PC-3 (cell line): Measurements from ENCODE around the gene FH. TPM values are rescaled to one million over a fixed set of nuclear protein-coding genes. Genes with fewer than 3 reads are reported as not detected.

ENCODE experiments used
- ATAC-seq: fragments of 200-7000 bp; cut with Tn5 transposase; 2 replicates; pipeline ENCODE4 v1.9.1; 2020; ENCODE audit warnings: mild to moderate bottlenecking, moderate library complexity
- BruUV-seq: library from RNA; stranded (reverse); fragments of 400-500 nt; replicated peaks from 2 replicates; lab custom pipeline; 2021; lab: Mats Ljungman, UMichigan
- CTCF ChIA-PET: fragments of 300-600 bp; sonication (Branson Sonifier 250); formaldehyde crosslinking; loops from one replicate; lab custom pipeline; 2022; ENCODE audit warnings: antibody characterized with exemption; lab: Charles Lee
- POLR2A ChIA-PET: fragments of 300-600 bp; sonication (Branson Sonifier 250); formaldehyde crosslinking; loops from one replicate; lab custom pipeline; 2022; ENCODE audit warnings: antibody characterized with exemption; ENCODE audit not compliant: unreplicated experiment; lab: Charles Lee
- DNase-seq: peaks from one replicate; pipeline ENCODE4 v3.0.0-alpha.2; 2015
- H2AFZ ChIP-seq: fragments of 300-600 bp; sonication (generic); 2 replicates; pipeline ENCODE4 v1.6.0; 2016; ENCODE audit warnings: antibody characterized with exemption, low read length
- H3F3A ChIP-seq: fragments of 300-600 bp; sonication (generic); one replicate; pipeline ENCODE4 v1.6.0; 2017; ENCODE audit warnings: antibody characterized with exemption, low read length, control low read depth, mild to moderate bottlenecking; ENCODE audit not compliant: unreplicated experiment
- H3K27ac ChIP-seq: fragments of 300-600 bp; sonication (generic); 2 replicates; pipeline ENCODE4 v1.5.1; 2016; ENCODE audit warnings: mild to moderate bottlenecking, low read length
- H3K27me3 ChIP-seq: fragments of 300-600 bp; sonication (generic); 2 replicates; pipeline ENCODE4 v1.6.1; 2016; ENCODE audit warnings: low read length, mixed read lengths
- H3K36me3 ChIP-seq: fragments of 300-600 bp; sonication (generic); 2 replicates; pipeline ENCODE4 v1.6.1; 2016; ENCODE audit warnings: low read depth, mixed run types, low read length, mixed read lengths
- H3K4me1 ChIP-seq: fragments of 300-600 bp; sonication (generic); 2 replicates; pipeline ENCODE4 v1.5.1; 2016; ENCODE audit warnings: low read length; ENCODE audit not compliant: insufficient read depth
- H3K4me2 ChIP-seq: fragments of 300-600 bp; sonication (generic); 2 replicates; pipeline ENCODE4 v1.6.0; 2016; ENCODE audit warnings: low read length
- H3K4me3 ChIP-seq: fragments of 300-600 bp; sonication (generic); 2 replicates; pipeline ENCODE4 v1.5.1; 2016; ENCODE audit warnings: mild to moderate bottlenecking, low read length, mixed read lengths
- H3K79me2 ChIP-seq: fragments of 300-600 bp; sonication (generic); 2 replicates; pipeline ENCODE4 v1.6.1; 2017; ENCODE audit warnings: low read length, mixed read lengths
- H3K9ac ChIP-seq: fragments of 300-600 bp; sonication (generic); 2 replicates; pipeline ENCODE4 v1.6.0; 2016; ENCODE audit warnings: mild to moderate bottlenecking, low read length
- H3K9me2 ChIP-seq: fragments of 300-600 bp; sonication (generic); replicated peaks from 2 replicates; pipeline ENCODE4 v1.6.1; 2016; ENCODE audit warnings: mixed run types, low read length, mixed read lengths
- H3K9me3 ChIP-seq: fragments of 300-600 bp; sonication (generic); 2 replicates; pipeline ENCODE4 v1.6.1; 2016; ENCODE audit warnings: low read length, mixed read lengths
- H4K20me1 ChIP-seq: fragments of 300-600 bp; sonication (generic); 2 replicates; pipeline ENCODE4 v1.6.1; 2016; ENCODE audit warnings: low read length, mixed read lengths
- CTCF ChIP-seq: fragments of 300-600 bp; sonication (generic); conservative IDR thresholded peaks from 2 replicates; pipeline ENCODE4 v1.5.1; 2017; ENCODE audit warnings: antibody characterized with exemption, low read depth, mild to moderate bottlenecking, low read length
- EZH2 ChIP-seq: fragments of 300-600 bp; sonication (generic); IDR thresholded peaks from one replicate; pipeline ENCODE4 v1.6.1; 2017; ENCODE audit warnings: antibody characterized with exemption, mild to moderate bottlenecking, low read length; ENCODE audit not compliant: unreplicated experiment
- EZH2phosphoT487 ChIP-seq: fragments of 300-600 bp; sonication (generic); IDR thresholded peaks from 2 replicates; pipeline ENCODE4 v1.6.1; 2018; ENCODE audit warnings: mild to moderate bottlenecking, antibody characterized with exemption, low read length, borderline replicate concordance
- intact Hi-C: fragments of 100-400 bp; cut with micrococcal nuclease; formaldehyde crosslinking; loops from 2 replicates; pipeline ENCODE4 v1.9.0; 2023
- total RNA-seq: library from RNA; depleted of rRNA; stranded (reverse); fragments of >200 nt; gene quantifications from 2 replicates; pipeline ENCODE4 v1.2.3, GENCODE V29; 2014

FH gene
- total RNA-seq, 1 experiment from 2014 or later: 201 TPM

- POLR2A ChIA-PET: no interaction called here
- ATAC-seq (no peak), DNase-seq (no peak)
- Histone ChIP-seq H3K4me3 (no peak overlapping the region), H3K9me2 (no peaks in the 10 kb centered on the region), H2AFZ (no peak overlapping the region), H3K9me3 (no peaks in the 10 kb centered on the region), H3K27me3 (no peaks in the 10 kb centered on the region), H3K27ac (no peak overlapping the region), H3K36me3 (no peaks in the 10 kb centered on the region), H4K20me1 (no peaks in the 10 kb centered on the region), H3F3A (no peaks in the 10 kb centered on the region), H3K9ac (no peak overlapping the region), H3K79me2 (no peaks in the 10 kb centered on the region), H3K4me1 (peaks cover 5% of the 10 kb centered on the region; the same call in 1 of the 2 replicates), H3K4me2 (no peak overlapping the region)
- intact Hi-C loops: no loop called here
- CTCF ChIA-PET: no interaction called here
- no peak for TF ChIP-seq EZH2
- TF ChIP-seq CTCF: no peak
- TF ChIP-seq EZH2phosphoT487: no peak
- no TSS peak for BruUV-seq
Measured at GRCh38 chr1:241456743-241457142, 62.8 kb downstream of the FH start.

- no peaks in the 10 kb centered on the region for H3K9me3 ChIP-seq
- no peaks in the 10 kb centered on the region for H4K20me1 ChIP-seq
- no peak overlapping the region for H3K4me3 ChIP-seq
- H3K36me3 ChIP-seq: no peaks in the 10 kb centered on the region
- H3F3A ChIP-seq: no peaks in the 10 kb centered on the region
- H3K9ac ChIP-seq: no peak overlapping the region
- no TSS peak for BruUV-seq
- no peak for TF ChIP-seq EZH2phosphoT487
- TF ChIP-seq CTCF: no peak
- TF ChIP-seq EZH2: no peak
- intact Hi-C loops: no loop called here
- POLR2A ChIA-PET: no interaction called here
- H3K4me2 ChIP-seq: no peak overlapping the region
- no peak for DNase-seq
- no peak overlapping the region for H2AFZ ChIP-seq
- H3K79me2 ChIP-seq: no peaks in the 10 kb centered on the region
- no peak overlapping the region for H3K27ac ChIP-seq
- no peak for ATAC-seq
- H3K27me3 ChIP-seq: no peaks in the 10 kb centered on the region
- peaks cover 5% of the 10 kb centered on the region; the same call in 1 of the 2 replicates for H3K4me1 ChIP-seq
- CTCF ChIA-PET: no interaction called here
- no peaks in the 10 kb centered on the region for H3K9me2 ChIP-seq
Measured at GRCh38 chr1:241453732-241454131, 65.8 kb downstream of the FH start.

- Histone ChIP-seq H3K4me2 (no peak overlapping the region), H3K36me3 (no peaks in the 10 kb centered on the region), H3K9me3 (no peaks in the 10 kb centered on the region), H3K79me2 (no peaks in the 10 kb centered on the region), H3K4me1 (peaks cover 5% of the 10 kb centered on the region; the same call in 1 of the 2 replicates), H3K4me3 (no peak overlapping the region), H2AFZ (no peak overlapping the region), H3K9ac (no peak overlapping the region), H4K20me1 (no peaks in the 10 kb centered on the region), H3K27ac (no peak overlapping the region), H3K9me2 (no peaks in the 10 kb centered on the region), H3K27me3 (no peaks in the 10 kb centered on the region), H3F3A (no peaks in the 10 kb centered on the region)
- BruUV-seq: no TSS peak
- TF ChIP-seq EZH2phosphoT487 (no peak), CTCF (no peak), EZH2 (no peak)
- no peak for ATAC-seq
- POLR2A ChIA-PET: no interaction called here
- no peak for DNase-seq
- intact Hi-C loops: no loop called here
- CTCF ChIA-PET: no interaction called here
Measured at GRCh38 chr1:241451956-241452355, 67.6 kb downstream of the FH start.
